Stimulated activated CD4-positive, alpha-beta T cell treated with anti-CD3 and anti-CD28 coated beads, Interleukin-15, amount 100 ng/mL, for 1 hour (primary cell): ENCODE data around the gene SCUBE1.

Experiments used
- DNase-seq, 2 donors: peaks; one replicate each; pipeline ENCODE4 v3.0.0-alpha.2; 2020; ENCODE audit warnings: low read depth in 1 of 2, low spot score in 1 of 2

The SCUBE1 gene

DNA sequence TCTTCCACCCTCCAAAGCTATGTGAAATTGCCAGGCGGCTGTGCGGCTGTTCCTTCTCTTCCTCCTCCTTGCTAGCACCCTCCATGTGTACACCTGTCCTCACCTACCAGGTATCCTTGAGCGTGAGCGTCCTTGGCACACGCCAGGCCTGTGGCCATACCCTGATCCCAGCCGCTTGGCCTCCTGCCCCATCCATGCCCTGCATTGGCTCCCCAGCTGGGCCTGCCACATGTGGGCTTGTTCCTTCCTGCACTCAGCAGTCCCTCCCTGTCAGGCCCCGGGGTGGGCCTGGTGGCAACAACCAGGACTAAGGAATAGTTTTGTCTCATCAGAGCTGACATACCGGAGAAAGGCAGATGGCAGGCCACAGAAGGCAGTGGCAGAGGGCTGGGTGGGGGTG, 40.0 kb downstream of the SCUBE1 start:
- no peak for DNase-seq

DNA sequence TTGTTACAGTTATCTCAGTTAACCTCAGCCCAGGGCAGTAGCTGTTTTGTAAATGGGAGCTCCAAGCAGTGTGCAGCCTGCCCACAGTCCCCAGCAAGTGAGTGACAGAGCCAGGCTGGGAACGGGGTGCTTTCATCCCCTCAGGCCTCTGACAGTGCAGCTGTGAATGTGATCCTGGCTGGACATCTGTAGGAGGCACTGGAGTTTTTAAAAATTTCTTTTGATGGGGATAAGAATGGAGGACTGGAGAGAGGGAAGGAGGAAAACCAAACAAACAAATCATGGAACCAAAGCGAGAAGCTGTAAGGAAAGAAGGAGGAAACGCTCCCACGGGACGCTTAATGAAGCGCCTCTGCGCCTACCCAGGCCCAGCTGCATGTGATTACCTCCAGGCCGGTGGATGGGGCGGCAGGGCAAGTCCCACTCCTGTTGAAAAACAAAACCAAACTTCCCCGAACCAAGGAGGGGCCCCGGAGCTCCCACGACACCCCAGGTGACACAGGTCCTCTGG, 40.6 kb downstream of the SCUBE1 start:
- DNase-seq = no peak

DNA sequence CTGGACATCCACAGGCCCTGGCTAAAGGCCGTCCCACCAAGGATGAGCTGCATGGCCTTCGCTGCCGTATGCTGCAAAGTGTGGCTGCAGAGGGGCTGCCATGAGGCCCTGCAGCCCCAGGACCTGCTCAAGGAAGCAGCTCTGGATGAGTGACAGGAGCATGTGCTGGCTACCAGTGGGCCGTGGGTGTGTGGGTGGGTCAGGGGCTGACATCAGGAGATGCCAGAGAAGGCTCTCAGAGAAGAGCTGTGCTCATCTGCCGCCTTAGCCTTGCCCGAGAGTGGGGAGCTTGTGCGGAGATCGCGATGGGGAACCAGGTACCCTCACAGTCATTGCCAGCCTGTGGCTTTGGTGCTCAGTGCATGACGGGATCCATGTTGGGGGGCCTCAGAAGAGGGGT, 41.3 kb downstream of the SCUBE1 start:
- DNase-seq = no peak

DNA sequence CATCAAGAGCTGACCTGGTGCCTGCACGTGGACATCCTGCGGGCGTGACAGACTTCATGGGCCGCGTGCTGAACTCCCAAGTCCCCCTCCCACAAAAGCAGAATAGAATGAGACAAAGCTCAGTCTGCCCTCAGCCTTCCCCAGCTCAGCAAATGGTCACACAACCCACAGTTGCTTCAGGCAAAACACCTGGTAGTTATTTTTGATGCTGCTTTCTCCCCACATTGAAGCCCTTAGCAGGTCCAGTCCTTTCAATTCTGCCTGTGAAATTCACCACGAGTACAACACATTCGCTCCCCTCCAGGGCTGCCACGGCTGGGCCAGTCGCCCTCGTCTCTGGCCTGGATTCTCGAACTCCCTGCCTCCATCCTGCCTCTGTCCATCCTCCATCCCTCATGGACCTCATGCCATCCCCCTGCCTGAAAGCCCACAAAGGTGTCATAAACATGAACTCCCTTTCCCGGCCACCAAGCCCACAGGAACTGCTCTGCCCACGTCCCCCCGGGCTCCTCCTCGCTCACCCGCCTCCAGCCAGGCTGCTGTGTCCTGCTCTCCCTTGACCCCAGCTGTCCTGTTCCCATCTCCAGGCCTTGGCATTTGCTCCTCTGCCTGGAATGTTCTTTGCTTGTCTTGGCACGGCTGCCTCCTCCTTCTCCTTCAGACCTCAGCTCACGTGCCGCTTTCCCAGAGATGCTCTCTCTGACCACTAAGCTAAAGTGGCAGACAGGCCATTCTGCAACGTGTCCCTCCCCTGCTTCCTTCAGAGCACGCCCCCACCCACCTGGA, 42.1 kb downstream of the SCUBE1 start:
- no peak for DNase-seq

DNA sequence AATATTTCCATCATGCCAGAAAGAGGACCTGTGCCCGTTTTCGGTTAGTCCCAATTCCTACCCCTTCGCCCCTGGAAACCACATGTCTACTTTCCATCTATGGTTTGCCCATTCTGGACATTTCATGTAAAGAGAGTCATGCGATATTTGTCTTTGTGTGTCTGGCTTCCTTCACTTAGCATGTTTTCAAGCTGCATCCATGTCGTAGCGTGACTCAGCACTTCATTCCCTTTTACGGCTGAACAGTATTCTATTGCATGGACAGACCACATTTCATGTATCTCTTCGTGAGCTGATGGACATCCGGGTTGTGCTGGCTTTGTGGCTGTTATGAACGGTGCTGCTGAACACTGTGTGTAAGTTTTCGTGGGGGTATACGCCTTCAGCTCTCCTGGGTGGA, 43.4 kb downstream of the SCUBE1 start:
- DNase-seq = no peak

DNA sequence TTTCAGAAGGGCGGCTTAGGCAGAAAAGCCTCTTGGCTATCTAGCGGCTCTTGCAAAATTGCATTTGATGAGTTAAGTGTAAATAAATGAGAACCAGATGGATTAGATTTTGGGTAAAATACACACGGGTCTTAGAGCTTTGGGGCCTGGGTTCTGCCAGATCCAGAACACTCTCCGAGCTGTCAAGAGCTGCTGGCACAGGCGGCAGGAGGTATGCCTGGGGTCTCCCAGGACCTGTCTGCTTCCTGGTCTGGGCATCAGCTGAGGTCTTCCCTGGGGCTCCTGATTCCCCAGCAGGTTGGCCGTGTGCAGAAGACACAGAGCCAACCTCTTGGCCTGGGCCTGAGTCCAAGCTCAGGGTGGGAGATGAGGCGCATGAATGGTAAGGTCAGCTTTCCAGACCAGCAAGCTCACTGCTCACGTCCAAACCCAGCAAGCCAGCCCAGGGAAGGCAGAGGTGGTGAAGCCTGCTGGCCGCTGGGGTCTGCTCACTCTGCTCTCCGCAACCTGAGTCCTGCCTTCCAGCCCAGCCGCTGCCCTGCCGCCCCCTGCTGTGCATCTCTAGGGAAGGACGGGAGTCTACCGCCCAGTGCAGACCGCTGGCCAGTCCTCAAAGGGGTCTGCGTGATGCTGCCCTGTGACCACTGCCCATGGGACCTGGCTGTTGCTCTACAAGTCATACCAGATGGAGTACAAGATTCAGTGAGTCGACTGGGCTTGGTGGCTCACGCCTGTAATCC, 44.9 kb downstream of the SCUBE1 start:
- DNase-seq = no peak

DNA sequence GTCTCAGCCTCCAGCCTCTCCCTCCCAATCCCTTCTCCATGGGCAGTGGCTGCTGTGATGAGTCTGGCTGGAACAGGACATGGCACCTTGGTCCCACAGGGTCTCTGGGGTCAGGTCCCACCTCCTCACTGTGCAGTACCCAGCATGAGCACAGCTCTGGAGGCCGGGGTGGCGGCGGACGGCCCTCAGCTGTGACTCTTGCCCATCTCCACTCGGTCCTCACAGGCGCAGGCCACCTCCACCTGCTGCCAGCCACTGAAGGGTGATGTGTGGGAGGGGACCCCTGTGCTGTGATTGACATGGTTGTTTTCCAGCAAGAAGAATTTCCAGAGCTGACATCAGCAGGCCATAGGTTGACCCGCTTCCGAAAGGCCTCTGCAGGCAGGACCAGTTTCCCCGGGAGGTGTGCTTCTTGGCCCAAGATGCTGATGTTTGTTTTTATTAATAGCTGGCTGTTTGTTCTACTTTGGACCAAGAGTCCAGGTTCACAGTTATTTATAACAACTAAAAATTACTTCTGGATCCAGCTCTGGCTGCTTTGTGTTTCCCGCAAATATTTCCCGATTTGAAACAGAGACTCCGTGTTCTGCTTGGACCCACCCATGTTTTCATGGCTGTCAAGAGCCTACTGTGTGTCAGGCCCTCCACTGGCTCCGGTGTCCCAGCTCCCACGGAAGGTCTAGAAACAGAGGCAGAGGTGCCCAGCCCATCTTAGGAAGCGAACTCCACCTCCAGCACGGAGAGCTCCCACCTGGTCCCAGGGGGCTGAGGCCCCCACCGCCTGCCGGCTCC, 45.7 kb downstream of the SCUBE1 start:
- DNase-seq = no peak

DNA sequence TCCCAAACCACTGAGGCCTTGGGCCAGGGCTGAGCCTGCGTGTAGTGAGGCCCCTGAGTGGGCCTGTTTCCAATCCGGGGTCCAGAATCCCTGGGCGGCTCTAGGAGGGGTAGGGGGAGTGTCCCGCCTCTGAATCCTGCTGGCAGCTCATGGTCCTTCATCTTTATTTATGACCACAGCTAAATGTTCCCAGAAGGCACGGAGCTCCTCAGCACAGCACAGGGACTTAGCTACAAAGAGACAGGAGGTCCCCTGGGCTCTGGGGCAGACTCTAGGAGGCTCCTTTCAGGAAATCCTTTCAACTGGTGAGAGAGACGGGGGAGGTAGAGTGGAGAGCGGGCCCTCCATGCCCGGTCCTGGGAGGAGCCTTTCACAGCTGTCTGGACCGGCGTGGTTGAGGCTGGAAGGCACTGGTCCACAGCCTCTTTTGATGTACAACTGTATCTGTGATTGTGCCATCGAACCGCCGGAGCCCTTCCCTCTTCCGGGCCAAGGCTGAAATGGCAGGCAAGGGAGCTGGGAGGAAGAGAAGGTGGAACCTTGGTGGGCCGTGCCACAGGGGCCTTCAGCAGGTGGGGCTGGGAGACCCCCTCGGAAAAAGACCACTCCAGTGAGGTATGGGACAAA, 46.8 kb downstream of the SCUBE1 start:
- no peak for DNase-seq

DNA sequence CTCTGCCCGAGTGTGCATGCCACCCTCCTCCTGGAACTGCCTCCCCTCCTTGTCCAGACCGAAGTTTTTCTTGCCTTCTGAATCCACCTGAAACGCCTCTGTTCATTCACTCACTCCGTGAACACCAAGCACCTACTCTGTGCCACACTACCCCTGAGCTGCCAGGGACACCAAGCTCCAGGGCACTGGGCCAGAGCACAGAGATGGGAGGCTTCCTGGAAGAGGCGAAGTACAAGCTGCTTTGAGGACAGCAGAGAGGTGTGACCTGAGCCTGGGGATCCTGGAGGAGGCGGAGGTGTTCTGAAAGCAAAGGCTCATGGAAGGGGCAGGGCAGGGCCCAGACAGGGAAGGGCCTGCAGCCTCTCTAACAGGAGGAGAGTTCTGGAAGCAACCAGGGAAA, 47.5 kb downstream of the SCUBE1 start:
- DNase-seq = no peak

DNA sequence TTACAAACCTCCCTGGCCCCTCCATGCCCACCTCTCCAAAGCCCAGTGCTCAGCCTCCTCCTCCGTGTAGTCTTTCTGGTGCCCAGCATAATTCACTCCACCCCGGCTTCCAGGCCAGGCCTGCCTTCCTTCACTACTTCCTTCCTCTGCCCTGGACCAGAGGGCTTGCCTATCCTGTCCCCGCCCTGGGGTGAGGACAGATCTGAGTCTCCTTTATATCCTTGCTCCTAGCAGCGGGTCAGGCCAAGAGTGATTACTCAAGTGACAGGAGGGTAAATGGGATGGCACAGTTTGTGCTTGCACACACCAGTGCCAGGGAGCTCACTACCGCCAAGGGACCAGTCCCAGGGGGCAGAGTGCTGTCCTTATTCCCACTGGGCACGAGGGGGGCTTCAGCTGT, 48.0 kb downstream of the SCUBE1 start:
- no peak for DNase-seq

DNA sequence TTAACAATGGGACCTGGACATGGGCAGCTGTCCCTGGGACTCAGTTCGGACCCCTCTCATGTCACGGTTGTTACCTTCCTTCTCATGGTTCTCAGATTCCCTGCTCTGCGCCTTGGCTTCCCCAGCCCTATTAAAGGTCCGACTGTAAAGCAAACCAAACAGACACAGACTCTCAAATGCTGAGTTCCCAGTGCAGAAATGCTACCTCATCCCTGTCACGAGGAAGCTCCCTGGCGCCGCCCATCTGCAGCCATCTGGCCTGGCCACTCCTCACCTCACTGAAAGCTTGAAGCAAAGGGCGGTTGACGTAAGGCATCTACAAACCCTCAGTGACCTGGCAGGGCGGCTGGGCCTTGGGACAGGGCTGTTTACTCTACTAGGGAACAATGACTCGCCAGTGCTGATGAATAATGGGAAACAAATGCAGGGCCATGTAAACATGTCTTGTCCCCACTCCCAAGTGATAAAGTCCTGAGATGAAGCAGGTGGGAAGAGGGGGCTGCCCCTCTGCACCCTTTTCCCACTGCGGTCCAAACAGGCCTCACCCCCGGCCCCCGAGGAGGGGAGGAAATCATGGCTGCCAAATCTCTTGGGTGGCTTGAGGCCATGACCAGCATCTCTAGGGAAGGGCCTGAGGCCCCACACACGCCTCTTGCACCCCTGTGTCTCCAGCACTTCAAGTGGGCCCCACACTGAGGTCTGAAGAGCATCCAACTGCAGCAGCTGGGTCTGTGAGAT, 49.3 kb downstream of the SCUBE1 start:
- no peak for DNase-seq

DNA sequence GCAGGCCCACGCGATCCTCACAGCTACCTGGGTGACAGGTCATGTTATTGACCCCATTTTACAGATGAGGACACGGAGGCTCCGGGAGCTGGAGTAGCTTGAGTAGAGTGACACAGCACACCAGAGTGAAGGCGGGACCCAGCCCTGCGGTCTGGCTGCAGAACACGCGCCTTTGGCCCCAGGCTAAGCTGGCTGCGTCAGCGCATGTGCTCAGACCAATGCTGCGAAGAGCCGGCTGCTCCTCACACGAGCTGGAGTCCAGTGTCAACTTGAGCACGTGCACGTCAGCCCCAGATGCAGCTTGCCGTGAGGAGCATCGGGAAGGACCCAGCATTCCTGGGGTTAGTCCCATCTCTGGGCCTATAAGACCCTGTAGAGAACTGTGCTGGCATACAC, 49.9 kb downstream of the SCUBE1 start:
- no peak for DNase-seq

DNA sequence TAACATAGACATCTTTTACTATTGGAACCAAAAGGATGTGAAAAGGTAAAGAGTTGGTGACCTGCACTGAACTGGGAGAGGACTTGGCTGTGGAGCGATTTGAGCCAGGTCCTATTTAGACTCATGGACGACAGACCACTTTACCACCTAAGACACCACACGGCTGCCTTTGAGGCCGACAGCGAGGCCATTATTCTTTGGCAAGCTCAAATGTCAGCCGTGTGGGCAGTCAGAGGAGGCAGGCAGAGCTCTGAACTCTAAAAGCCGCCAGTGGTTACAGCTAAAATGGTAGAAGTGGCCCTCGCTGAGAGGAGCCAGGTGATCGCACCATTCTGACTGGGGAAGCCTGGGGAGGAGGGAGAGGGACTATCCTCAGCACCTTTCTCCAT, 50.5 kb downstream of the SCUBE1 start:
- no peak for DNase-seq

DNA sequence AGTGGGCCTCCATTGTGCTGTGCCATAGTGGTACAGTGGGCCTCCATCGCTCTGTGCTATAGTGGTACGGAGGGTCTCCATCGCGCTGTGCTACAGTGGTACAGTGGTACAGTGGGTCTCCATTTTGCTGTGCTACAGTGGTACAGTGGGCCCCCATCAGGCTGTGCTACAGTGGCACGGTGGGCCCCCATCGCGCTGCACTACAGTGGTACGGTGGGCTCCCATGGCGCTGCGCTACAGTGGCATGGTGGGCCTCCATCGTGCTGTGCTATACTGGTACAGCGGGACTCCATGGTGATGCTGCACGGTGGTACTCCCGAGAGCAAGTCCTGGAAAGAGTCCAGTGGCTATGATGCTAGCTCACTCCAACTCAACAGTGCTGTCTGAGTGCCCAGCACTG, 51.8 kb downstream of the SCUBE1 start:
- no peak for DNase-seq

DNA sequence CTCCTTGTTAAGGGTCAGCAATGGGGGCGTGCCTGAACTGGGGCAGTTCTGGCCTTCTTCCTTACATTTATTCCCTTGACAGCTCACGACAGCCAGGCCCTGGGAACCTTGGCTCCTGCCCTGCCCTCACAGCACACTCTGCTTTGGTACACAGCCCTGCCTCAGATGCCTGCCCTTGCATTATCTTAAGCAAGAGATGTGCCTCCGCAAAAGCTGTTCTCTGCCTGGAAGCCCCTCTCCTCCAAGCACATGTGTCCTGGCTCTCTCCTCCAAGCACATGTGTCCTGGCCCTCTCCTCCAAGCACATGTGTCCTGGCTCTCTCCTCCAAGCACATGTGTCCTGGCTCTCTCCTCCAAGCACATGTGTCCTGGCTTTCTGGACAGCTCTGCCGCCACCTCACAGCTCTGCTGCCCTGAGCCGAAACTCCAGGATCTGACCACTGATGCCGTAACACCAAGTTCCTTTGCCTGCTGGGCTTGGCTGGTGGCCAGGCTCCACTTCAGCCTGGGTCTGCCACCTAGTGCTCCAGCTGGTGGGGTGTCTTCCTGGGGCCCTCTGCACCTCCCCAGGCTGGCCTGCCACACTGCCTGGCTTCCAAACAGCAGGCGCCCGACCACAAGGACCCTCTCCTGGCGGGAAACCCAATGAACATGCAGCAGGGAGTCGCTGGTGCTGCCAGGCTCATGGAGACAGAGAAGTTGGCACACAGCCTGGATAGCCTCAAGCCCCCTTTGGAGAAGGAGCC, 53.0 kb downstream of the SCUBE1 start:
- no peak for DNase-seq

DNA sequence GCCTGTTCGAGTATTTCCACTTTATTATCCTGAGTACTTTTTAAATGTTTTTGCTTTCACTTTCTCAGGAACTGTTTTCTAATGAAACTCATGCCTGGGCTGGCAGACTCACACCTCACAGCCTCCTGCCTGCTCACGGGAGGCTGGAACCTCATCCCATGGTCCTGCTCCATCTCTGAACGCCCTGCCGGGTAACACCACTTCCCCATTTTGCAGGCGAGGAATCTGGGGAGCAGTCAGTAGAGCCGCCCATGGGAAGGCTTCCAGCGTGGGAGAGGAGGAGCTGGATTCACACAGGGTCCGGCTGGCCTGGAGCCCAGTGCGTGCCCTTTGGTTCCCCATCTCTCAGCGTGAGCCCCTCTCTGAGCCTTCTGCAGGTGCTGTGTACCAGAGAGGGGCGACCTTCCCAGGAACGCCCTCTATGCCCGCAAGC, 53.6 kb downstream of the SCUBE1 start:
- DNase-seq = no peak

DNA sequence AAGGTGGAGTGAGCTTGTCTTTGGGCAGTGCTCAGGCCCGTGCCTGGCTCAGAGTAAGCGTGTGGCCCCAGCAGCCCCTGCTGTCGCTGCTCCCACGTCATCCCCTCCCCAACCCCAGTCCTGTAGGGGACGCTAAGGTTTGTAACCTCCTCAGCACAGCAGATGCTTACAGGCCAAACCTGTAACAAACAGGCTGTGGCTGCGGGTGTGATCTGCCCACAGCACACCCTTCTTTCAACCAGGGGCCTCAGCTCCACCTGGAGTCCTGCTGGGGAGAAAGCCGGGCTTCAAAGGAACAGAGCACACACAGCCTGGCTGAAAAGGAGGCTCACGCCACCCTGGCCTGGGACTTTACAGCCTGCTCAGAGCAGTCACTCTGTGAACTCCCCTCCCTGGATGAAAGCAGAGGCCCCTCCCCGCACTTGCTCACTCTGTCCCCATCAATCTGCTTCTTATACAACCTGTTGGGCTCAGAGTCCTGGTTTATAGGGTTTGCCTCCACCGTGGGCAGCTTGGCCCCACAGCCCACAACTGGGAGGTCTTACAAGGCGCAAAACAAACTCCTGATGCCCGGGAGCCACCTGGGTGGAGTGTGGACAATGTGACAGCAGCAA, 54.3 kb downstream of the SCUBE1 start:
- no peak for DNase-seq

DNA sequence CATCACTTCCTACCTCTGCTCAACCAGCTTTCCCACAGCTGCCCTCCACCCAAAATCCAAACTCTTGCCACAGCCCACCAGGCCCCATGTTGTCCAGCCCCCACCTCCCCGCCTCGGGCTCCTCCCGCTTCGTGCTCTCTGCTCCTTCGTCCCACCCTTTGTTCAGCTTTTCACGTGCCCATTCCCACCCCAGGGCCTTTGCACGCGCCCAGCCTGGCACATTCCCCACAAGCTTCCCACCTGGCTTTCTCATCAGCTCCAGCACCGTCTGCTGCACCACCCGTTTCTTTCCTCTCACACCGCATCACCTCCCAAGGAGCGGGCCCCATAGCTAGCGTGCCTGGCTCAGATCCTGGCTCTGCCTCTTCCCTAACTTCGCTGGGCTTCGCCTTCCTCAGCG, 54.8 kb downstream of the SCUBE1 start:
- no peak for DNase-seq

DNA sequence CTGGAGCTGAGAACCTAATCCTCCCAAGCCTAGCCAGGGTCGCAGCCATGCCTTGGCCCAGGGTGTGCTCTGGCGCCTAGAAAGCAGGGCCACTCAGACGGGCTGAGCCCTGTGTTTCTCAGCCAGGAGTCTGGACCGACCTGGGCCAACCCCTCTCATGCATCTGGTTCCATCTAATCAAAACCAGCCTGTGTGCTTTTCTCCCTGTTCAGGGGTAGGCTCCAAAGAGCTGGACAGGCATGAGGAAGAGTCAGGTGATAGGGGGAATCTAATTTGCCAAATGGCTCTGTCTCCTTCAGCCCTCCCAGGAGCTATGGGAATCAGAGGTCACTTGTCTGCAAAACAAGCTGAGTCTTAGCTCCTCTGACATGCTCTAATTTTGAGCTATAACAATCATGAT, 55.7 kb downstream of the SCUBE1 start:
- DNase-seq = no peak

DNA sequence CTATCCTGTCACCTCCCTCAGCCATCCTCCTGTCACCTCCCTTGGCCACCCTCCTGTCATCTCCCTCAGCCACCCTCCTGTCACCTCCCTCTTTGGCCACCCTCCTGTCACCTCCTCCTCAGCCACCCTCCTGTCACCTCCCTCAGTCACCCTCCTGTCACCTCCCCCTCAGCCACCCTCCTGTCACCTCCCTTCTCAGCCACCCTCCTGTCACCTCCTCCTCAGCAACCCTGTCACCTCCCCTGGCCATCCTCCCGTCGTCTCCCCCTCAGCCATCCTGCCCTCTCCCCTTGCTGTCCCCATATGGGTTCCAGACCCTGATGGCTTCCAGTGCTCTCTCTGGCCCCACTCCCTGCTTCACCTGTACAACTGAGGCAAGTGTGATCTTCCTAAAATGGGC, 61.8 kb downstream of the SCUBE1 start:
- no peak for DNase-seq
